ENCODE measurements around the gene FKBP14.

- TF ChIP-seq CTCF (IDR thresholded peaks at IDR 0.05; ENCODE audit: low read depth, low read length, poor library complexity, severe bottlenecking) (no peak), EZH2phosphoT487 (IDR thresholded peaks at IDR 0.05; ENCODE audit: borderline replicate concordance, low read length) (no peak)
Measured at GRCh38 chr7:29980151-29980550, 46.4 kb downstream of the FKBP14 start.
